HepG2 (cell line): Measurements from ENCODE around the gene INKA2. TPM values are rescaled to one million over a fixed set of nuclear protein-coding genes. Genes with fewer than 3 reads are reported as not detected.

Source experiments
- ARHGAP35 ChIP-seq: sonication (generic); formaldehyde crosslinking; IDR thresholded peaks from 2 replicates; pipeline ENCODE4 v1.9.0; 2022; ENCODE audit warnings: mild to moderate bottlenecking, inconsistent platforms, moderate library complexity, missing genetic modification reagents, borderline replicate concordance
- ARNTL ChIP-seq: sonication (generic); formaldehyde crosslinking; IDR thresholded peaks from 2 replicates; pipeline ENCODE4 v1.4.0; 2020; ENCODE audit warnings: mild to moderate bottlenecking, missing genetic modification reagents
- FOXA3 ChIP-seq: IDR thresholded peaks from 2 replicates; pipeline ENCODE4 v1.6.1; 2016; ENCODE audit warnings: missing genetic modification reagents, missing compliant biosample characterization
- HNRNPUL1 ChIP-seq: fragments of 200-400 bp; formaldehyde crosslinking; IDR thresholded peaks from 2 replicates; pipeline ENCODE4 v1.6.1; 2017; ENCODE audit warnings: low read depth, mild to moderate bottlenecking, low read length, moderate library complexity
- KLF11 ChIP-seq: IDR thresholded peaks from 2 replicates; pipeline ENCODE4 v1.6.1; 2016; ENCODE audit warnings: missing compliant biosample characterization
- PAF1 ChIP-seq: IDR thresholded peaks from 2 replicates; pipeline ENCODE4 v1.6.1; 2016; ENCODE audit warnings: missing genetic modification reagents, missing compliant biosample characterization
- PHF5A ChIP-seq: IDR thresholded peaks from one replicate; pipeline ENCODE4 v1.6.1; 2018; ENCODE audit warnings: low read depth, missing genetic modification reagents; ENCODE audit not compliant: unreplicated experiment
- REL ChIP-seq: sonication (generic); formaldehyde crosslinking; conservative IDR thresholded peaks from 2 replicates; pipeline ENCODE4 v1.8.0; 2022; ENCODE audit warnings: mild to moderate bottlenecking, missing genetic modification reagents, moderate library complexity
- SSRP1 ChIP-seq: IDR thresholded peaks from 2 replicates; pipeline ENCODE4 v1.6.1; 2016; ENCODE audit warnings: control low read depth
- SUZ12 ChIP-seq: fragments of 150-350 bp; IDR thresholded peaks from 2 replicates; pipeline ENCODE4 v1.6.1; 2014; ENCODE audit warnings: low read depth, low read length
- ZNF20 ChIP-seq: sonication (generic); formaldehyde crosslinking; IDR thresholded peaks from 2 replicates; pipeline ENCODE4 v1.4.0; 2020; ENCODE audit warnings: mild to moderate bottlenecking, moderate library complexity, missing genetic modification reagents
- ZNF337 ChIP-seq: sonication (generic); formaldehyde crosslinking; IDR thresholded peaks from 2 replicates; pipeline ENCODE4 v1.5.1; 2020; ENCODE audit warnings: missing genetic modification reagents, low read depth, mild to moderate bottlenecking, borderline replicate concordance
- ZNF563 ChIP-seq: sonication (generic); formaldehyde crosslinking; IDR thresholded peaks from 2 replicates; pipeline ENCODE4 v1.8.0; 2022; ENCODE audit warnings: mild to moderate bottlenecking, moderate library complexity, missing genetic modification reagents
- ZNF567 ChIP-seq: sonication (generic); formaldehyde crosslinking; IDR thresholded peaks from 2 replicates; pipeline ENCODE4 v1.8.1; 2023; ENCODE audit warnings: mild to moderate bottlenecking, missing genetic modification reagents, borderline replicate concordance
- ZNF75D ChIP-seq: sonication (generic); formaldehyde crosslinking; IDR thresholded peaks from 2 replicates; pipeline ENCODE4 v1.8.1; 2023; ENCODE audit warnings: missing genetic modification reagents, mild to moderate bottlenecking, borderline replicate concordance
- ZNF766 ChIP-seq: sonication (generic); formaldehyde crosslinking; IDR thresholded peaks from 2 replicates; pipeline ENCODE4 v1.5.0; 2020; ENCODE audit warnings: missing genetic modification reagents, borderline replicate concordance
- ZZZ3 ChIP-seq: sonication (generic); formaldehyde crosslinking; IDR thresholded peaks from 2 replicates; pipeline ENCODE4 v1.4.0; 2020; ENCODE audit warnings: missing genetic modification reagents, mild to moderate bottlenecking, borderline replicate concordance
- polyA plus RNA-seq, 8 experiments: library from polyadenylated mRNA; depleted of rRNA in 3 of 8; stranded (reverse) in 7 of 8; unstranded in 1 of 8; fragments of >200 nt; fragmentation: Illumina TruSeq in 4 of 8; extraction: Trizol in 4 of 8; gene quantifications; 2 replicates each; pipeline versions ENCODE4 v1.2.1 to v1.2.3, GENCODE V29; 2011 to 2016; ENCODE audit warnings: low read depth in 4 of 8, missing spikeins in 1 of 8, mixed read lengths in 1 of 8; ENCODE audit not compliant: insufficient read depth in 1 of 8
- total RNA-seq, 5 experiments: library from RNA; depleted of rRNA; stranded (reverse); fragments of >200 nt; fragmentation: Illumina TruSeq; extraction: Trizol; gene quantifications; 2 replicates each; pipeline ENCODE4 v1.2.3, GENCODE V29; 2016; ENCODE audit warnings: low read depth in 1 of 5
- TF ChIP-seq, protein P1 (sequence below): conservative IDR thresholded peaks from 2 replicates; pipeline ENCODE4 v1.6.1; 2018; ENCODE audit warnings: missing genetic modification reagents
- TF ChIP-seq, protein P2 (sequence below): IDR thresholded peaks from 2 replicates; pipeline ENCODE4 v1.6.1; 2016; ENCODE audit warnings: missing compliant biosample characterization, missing genetic modification reagents, borderline replicate concordance
- TF ChIP-seq, protein P3 (sequence below): sonication (generic); formaldehyde crosslinking; IDR thresholded peaks from 2 replicates; pipeline ENCODE4 v1.8.0; 2022; ENCODE audit warnings: mild to moderate bottlenecking, missing genetic modification reagents, moderate library complexity
- TF ChIP-seq, protein P4 (sequence below): sonication (generic); formaldehyde crosslinking; IDR thresholded peaks from 2 replicates; pipeline ENCODE4 v1.5.0; 2020; ENCODE audit warnings: missing genetic modification reagents
- TF ChIP-seq, protein P5 (sequence below): sonication (generic); formaldehyde crosslinking; IDR thresholded peaks from 2 replicates; pipeline ENCODE4 v1.5.0; 2020; ENCODE audit warnings: mild to moderate bottlenecking, missing genetic modification reagents, moderate library complexity
- TF ChIP-seq, protein P6 (sequence below): sonication (generic); formaldehyde crosslinking; IDR thresholded peaks from 2 replicates; pipeline ENCODE4 v1.4.0; 2020; ENCODE audit warnings: missing genetic modification reagents

INKA2 gene
- total and polyA plus RNA-seq, 2 of the 13 experiments (the other 11 are each of a cell fraction or from before 2014, with no cell fraction given): 2.6 to 4.6 TPM

DNA sequence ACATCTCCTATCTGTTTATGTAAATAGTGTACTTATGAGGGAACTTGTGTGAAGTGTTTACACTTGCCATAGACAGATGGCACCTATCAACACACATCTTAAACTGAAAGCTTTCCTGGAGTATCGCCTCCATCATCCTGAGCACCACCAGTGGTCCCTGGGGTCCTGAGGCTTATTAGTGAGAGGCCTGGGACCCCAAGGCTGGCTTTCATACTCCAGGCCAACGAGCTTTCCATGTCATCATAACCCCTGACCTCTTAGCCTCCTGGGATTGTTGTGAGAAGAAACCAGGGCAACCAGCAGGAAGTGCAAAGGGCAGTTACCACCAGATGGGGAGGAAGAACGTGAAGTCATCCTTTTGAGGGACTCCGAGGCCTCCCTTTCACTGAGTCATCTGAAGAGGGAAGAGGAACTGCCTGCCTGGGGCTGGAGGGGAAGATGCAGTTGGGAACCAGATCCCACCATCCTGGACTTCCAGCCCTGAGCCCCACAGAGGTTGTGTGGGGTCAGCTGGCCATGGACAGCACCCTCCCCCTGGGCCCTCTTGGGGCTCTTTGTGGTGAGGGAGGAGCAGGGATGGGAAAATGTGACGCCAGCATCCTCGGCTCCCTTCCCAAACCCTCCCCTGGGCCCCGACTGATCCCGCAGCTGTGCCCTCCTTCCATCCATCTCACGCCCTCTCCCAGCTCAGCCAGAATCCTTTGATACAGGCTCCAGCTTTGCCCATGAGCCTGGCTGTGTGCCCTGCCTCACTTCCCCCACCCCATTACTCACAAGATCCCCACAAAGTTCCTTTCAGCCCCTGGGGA lies 5.8 kb downstream of the INKA2 start (continued):
- TF ChIP-seq PHF5A (CRISPR knock-in tag) (no peak), ZNF337 (CRISPR knock-in tag) (no peak; the same call in 1 of the 2 replicates), SSRP1 (CRISPR knock-in tag) (no peak), ARHGAP35 (CRISPR knock-in tag) (no peak), PAF1 (CRISPR knock-in tag) (no peak), REL (CRISPR knock-in tag) (no peak), FOXA3 (peak; percentile 61), ZZZ3 (CRISPR knock-in tag) (no peak), KLF11 (no peak), ZNF75D (CRISPR knock-in tag) (no peak), ARNTL (no peak), ZNF563 (CRISPR knock-in tag) (no peak), SUZ12 (no peak), ZNF20 (CRISPR knock-in tag) (no peak), ZNF567 (CRISPR knock-in tag) (no peak), HNRNPUL1 (no peak), ZNF766 (CRISPR knock-in tag) (no peak)
- TF ChIP-seq, protein P1, sequence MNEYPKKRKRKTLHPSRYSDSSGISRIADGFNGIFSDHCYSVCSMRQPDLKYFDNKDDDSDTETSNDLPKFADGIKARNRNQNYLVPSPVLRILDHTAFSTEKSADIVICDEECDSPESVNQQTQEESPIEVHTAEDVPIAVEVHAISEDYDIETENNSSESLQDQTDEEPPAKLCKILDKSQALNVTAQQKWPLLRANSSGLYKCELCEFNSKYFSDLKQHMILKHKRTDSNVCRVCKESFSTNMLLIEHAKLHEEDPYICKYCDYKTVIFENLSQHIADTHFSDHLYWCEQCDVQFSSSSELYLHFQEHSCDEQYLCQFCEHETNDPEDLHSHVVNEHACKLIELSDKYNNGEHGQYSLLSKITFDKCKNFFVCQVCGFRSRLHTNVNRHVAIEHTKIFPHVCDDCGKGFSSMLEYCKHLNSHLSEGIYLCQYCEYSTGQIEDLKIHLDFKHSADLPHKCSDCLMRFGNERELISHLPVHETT: no peak
- TF ChIP-seq, protein P2, sequence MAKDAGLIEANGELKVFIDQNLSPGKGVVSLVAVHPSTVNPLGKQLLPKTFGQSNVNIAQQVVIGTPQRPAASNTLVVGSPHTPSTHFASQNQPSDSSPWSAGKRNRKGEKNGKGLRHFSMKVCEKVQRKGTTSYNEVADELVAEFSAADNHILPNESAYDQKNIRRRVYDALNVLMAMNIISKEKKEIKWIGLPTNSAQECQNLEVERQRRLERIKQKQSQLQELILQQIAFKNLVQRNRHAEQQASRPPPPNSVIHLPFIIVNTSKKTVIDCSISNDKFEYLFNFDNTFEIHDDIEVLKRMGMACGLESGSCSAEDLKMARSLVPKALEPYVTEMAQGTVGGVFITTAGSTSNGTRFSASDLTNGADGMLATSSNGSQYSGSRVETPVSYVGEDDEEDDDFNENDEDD (CRISPR knock-in tag): no peak
- TF ChIP-seq, protein P3, sequence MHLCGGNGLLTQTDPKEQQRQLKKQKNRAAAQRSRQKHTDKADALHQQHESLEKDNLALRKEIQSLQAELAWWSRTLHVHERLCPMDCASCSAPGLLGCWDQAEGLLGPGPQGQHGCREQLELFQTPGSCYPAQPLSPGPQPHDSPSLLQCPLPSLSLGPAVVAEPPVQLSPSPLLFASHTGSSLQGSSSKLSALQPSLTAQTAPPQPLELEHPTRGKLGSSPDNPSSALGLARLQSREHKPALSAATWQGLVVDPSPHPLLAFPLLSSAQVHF (CRISPR knock-in tag): no peak
- TF ChIP-seq, protein P4, sequence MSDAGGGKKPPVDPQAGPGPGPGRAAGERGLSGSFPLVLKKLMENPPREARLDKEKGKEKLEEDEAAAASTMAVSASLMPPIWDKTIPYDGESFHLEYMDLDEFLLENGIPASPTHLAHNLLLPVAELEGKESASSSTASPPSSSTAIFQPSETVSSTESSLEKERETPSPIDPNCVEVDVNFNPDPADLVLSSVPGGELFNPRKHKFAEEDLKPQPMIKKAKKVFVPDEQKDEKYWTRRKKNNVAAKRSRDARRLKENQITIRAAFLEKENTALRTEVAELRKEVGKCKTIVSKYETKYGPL (CRISPR knock-in tag): no peak
- TF ChIP-seq, protein P5, sequence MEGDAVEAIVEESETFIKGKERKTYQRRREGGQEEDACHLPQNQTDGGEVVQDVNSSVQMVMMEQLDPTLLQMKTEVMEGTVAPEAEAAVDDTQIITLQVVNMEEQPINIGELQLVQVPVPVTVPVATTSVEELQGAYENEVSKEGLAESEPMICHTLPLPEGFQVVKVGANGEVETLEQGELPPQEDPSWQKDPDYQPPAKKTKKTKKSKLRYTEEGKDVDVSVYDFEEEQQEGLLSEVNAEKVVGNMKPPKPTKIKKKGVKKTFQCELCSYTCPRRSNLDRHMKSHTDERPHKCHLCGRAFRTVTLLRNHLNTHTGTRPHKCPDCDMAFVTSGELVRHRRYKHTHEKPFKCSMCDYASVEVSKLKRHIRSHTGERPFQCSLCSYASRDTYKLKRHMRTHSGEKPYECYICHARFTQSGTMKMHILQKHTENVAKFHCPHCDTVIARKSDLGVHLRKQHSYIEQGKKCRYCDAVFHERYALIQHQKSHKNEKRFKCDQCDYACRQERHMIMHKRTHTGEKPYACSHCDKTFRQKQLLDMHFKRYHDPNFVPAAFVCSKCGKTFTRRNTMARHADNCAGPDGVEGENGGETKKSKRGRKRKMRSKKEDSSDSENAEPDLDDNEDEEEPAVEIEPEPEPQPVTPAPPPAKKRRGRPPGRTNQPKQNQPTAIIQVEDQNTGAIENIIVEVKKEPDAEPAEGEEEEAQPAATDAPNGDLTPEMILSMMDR (CRISPR knock-in tag): peak; percentile 13; the same call in 1 of the 2 replicates
- TF ChIP-seq, protein P6, sequence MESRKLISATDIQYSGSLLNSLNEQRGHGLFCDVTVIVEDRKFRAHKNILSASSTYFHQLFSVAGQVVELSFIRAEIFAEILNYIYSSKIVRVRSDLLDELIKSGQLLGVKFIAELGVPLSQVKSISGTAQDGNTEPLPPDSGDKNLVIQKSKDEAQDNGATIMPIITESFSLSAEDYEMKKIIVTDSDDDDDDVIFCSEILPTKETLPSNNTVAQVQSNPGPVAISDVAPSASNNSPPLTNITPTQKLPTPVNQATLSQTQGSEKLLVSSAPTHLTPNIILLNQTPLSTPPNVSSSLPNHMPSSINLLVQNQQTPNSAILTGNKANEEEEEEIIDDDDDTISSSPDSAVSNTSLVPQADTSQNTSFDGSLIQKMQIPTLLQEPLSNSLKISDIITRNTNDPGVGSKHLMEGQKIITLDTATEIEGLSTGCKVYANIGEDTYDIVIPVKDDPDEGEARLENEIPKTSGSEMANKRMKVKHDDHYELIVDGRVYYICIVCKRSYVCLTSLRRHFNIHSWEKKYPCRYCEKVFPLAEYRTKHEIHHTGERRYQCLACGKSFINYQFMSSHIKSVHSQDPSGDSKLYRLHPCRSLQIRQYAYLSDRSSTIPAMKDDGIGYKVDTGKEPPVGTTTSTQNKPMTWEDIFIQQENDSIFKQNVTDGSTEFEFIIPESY: no peak
